Measurements from ENCODE around the gene ABHD16A. TPM values are rescaled to one million over a fixed set of nuclear protein-coding genes. Genes with fewer than 3 reads are reported as not detected.

Gene ABHD16A
- total and polyA plus RNA-seq, 2 donors (not counting 3 experiments of a cell fraction or from before 2014, with no cell fraction given), result 48.9 to 60.3 TPM

DNA sequence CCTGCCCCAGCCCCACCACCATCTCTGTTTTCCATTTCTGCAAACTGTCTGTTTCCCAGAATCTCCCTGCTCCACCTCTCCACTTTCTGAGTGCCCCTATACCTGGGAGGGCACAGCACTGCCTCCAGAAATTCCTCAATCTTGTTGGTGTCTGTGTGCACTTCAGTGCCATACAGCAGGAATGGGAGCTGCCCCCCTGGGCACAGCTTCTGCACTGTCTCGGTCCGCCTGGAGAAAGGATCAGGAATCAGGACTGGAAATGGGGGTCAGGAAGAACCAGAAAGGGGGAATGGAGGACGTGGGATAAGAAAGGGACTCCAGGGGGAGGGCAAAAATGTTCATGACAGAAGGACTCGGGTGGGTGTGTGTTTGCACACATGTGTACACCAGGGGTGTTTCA, 30.6 kb upstream of the ABHD16A start:
- dilution Hi-C loops (cut with MboI; ENCODE audit: extremely low pct_ligation_motif_present, low sequenced_read_pairs), result no loop called here
- ChIA-PET CTCF (interaction anchor here (1.0 kb wide), 2 partner anchors 62 to 96 kb away, joined by 3 read pairs; partner anchors contain the start of gene VARS1), POLR2A (interaction anchor here (1.0 kb wide), 1 partner anchor 94 kb away, joined by 3 read pairs; the partner anchor contains the start of gene HSPA1B)
- Histone ChIP-seq H3K79me2 (ENCODE audit: control insufficient read depth, insufficient read depth, low read length) (peaks cover 41% of the 10 kb centered on the region), H3K9me1 (replicated peaks; ENCODE audit: control insufficient read depth, extremely low read depth, insufficient read depth, low read length) (no peaks in the 10 kb centered on the region), H3K4me1 (ENCODE audit: control insufficient read depth, extremely low read depth, insufficient read depth, low read length) (peaks cover 37% of the 10 kb centered on the region), H3K4me3 (replicated peaks in 1 of 3; ENCODE audit: insufficient read depth in 1 of 3, low read depth in 1 of 3, low read length in 3 of 3) (peak overlapping the region in 1 of 3 experiments; percentile 98), H3K9ac (replicated peaks; ENCODE audit: extremely low read depth, insufficient read depth, low read length) (peak overlapping the region; percentile 96), H2AFZ (ENCODE audit: low read depth, low read length) (no peak overlapping the region), H3K27me3 (ENCODE audit: control insufficient read depth in 2 of 2, insufficient read depth in 2 of 2, low read length in 2 of 2) (no peaks in the 10 kb centered on the region), H3K4me2 (ENCODE audit: insufficient read depth, low read length) (peak overlapping the region; percentile 93), H3K36me3 (ENCODE audit: control insufficient read depth in 2 of 2, extremely low read depth in 1 of 2, insufficient read depth in 2 of 2, low read length in 2 of 2) (peaks cover 16 to 23% of the 10 kb centered on the region in 2 experiments), H3K9me3 (replicated peaks; ENCODE audit: control insufficient read depth, insufficient read depth, low read length) (no peaks in the 10 kb centered on the region), H3K27ac (ENCODE audit: insufficient read depth, low read depth, low read length) (peak overlapping the region; percentile 94), H4K20me1 (replicated peaks; ENCODE audit: control insufficient read depth, extremely low read depth, insufficient read depth, low read length) (no peaks in the 10 kb centered on the region)
- FAIRE-seq (no peak), DNase-seq (ENCODE audit: low read depth, low spot score) (no peak)
- no TSS peak for BruUV-seq (replicated peaks)
- no peak for TF ChIP-seq POLR2AphosphoS5 (IDR thresholded peaks at IDR 0.05; ENCODE audit: insufficient read depth, low read depth, low read length)
- TF ChIP-seq FOS (IDR thresholded peaks at IDR 0.05; ENCODE audit: borderline replicate concordance, insufficient read depth, low read length), result no peak
- no peak for TF ChIP-seq MYC (IDR thresholded peaks at IDR 0.05; ENCODE audit: low read depth, low read length)
- no peak for TF ChIP-seq EZH2 (IDR thresholded peaks at IDR 0.05; ENCODE audit: borderline replicate concordance, low read depth, low read length, severe bottlenecking)
- no peak for TF ChIP-seq POLR2A (IDR thresholded peaks at IDR 0.05; ENCODE audit: low read depth, low read length)
- TF ChIP-seq, protein P1, sequence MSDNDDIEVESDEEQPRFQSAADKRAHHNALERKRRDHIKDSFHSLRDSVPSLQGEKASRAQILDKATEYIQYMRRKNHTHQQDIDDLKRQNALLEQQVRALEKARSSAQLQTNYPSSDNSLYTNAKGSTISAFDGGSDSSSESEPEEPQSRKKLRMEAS (IDR thresholded peaks at IDR 0.05; ENCODE audit: insufficient read depth, insufficient read length), result no peak
- no peak for TF ChIP-seq JUN (IDR thresholded peaks at IDR 0.05; ENCODE audit: borderline replicate concordance, insufficient read depth, insufficient read length, low read depth)
- TF ChIP-seq, protein P2, sequence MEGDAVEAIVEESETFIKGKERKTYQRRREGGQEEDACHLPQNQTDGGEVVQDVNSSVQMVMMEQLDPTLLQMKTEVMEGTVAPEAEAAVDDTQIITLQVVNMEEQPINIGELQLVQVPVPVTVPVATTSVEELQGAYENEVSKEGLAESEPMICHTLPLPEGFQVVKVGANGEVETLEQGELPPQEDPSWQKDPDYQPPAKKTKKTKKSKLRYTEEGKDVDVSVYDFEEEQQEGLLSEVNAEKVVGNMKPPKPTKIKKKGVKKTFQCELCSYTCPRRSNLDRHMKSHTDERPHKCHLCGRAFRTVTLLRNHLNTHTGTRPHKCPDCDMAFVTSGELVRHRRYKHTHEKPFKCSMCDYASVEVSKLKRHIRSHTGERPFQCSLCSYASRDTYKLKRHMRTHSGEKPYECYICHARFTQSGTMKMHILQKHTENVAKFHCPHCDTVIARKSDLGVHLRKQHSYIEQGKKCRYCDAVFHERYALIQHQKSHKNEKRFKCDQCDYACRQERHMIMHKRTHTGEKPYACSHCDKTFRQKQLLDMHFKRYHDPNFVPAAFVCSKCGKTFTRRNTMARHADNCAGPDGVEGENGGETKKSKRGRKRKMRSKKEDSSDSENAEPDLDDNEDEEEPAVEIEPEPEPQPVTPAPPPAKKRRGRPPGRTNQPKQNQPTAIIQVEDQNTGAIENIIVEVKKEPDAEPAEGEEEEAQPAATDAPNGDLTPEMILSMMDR (IDR thresholded peaks at IDR 0.05; ENCODE audit: extremely low read depth in 1 of 2, insufficient read depth in 1 of 2, low read depth in 1 of 2, low read length in 2 of 2), result no peak
- TF ChIP-seq GATA2 (IDR thresholded peaks at IDR 0.05; ENCODE audit: insufficient read depth, insufficient read length, low read depth, low read length), result no peak
- intact Hi-C loops (cut with micrococcal nuclease), result loop anchor here (1.0 to 10.0 kb wide), 2 partner anchors 94 to 189 kb away; partner anchors contain the start of genes ATP6V1G2, DDX39B, HSPA1B and NFKBIL1
